Superior temporal gyrus (tissue), 1 donor: ENCODE measurements around the gene MANSC1.
"Not testable (repeated sequence)": the region's sequence is repeated elsewhere in the genome, so short reads cannot be mapped to it uniquely, and the experiment has no call there.

ENCODE experiments used
- DNase-seq: peaks from one replicate; pipeline ENCODE4 v3.0.0-alpha.2; 2016; ENCODE audit errors: extremely low spot score

Gene MANSC1

GRCh38 chr12:12326262-12326661 is 23.8 kb downstream of the MANSC1 start:
- DNase-seq = no peak

GRCh38 chr12:12323591-12323990 is 26.5 kb downstream of the MANSC1 start:
- DNase-seq = no peak

GRCh38 chr12:12323118-12323517 is 26.9 kb downstream of the MANSC1 start:
- DNase-seq = no peak

- DNase-seq = no peak
These were observed 30.4 kb downstream of the MANSC1 start for GRCh38 chr12:12319451-12320183.

GRCh38 chr12:12315838-12316237 is 34.2 kb downstream of the MANSC1 start:
- DNase-seq = no peak

- DNase-seq = not testable (repeated sequence)
These were observed 39.3 kb downstream of the MANSC1 start for GRCh38 chr12:12310695-12311094.

GRCh38 chr12:12305568-12306300 is 44.3 kb downstream of the MANSC1 start:
- DNase-seq = no peak

- no peak for DNase-seq
These were observed 47.1 kb downstream of the MANSC1 start for GRCh38 chr12:12302976-12303375.

- no peak for DNase-seq
These were observed 48.9 kb downstream of the MANSC1 start for GRCh38 chr12:12301122-12301521.

GRCh38 chr12:12297201-12297830 is 52.7 kb downstream of the MANSC1 start:
- no peak for DNase-seq

- no peak for DNase-seq
These were observed 55.6 kb downstream of the MANSC1 start for GRCh38 chr12:12294215-12295005.

GRCh38 chr12:12290206-12290605 is 59.8 kb downstream of the MANSC1 start:
- DNase-seq = no peak

GRCh38 chr12:12286441-12286840 is 63.6 kb downstream of the MANSC1 start:
- DNase-seq = no peak

- no peak for DNase-seq
These were observed 67.1 kb downstream of the MANSC1 start for GRCh38 chr12:12282761-12283425.

- no peak for DNase-seq
These were observed 67.8 kb downstream of the MANSC1 start for GRCh38 chr12:12282202-12282601.

GRCh38 chr12:12281134-12281533 is 68.9 kb downstream of the MANSC1 start:
- no peak for DNase-seq

GRCh38 chr12:12278899-12279298 is 71.1 kb downstream of the MANSC1 start:
- no peak for DNase-seq
